ENCODE data around the gene RGS6. TPM values are rescaled to one million over a fixed set of nuclear protein-coding genes. Genes with fewer than 3 reads are reported as not detected.

RGS6 gene
- total RNA-seq, 1 donor from 2014 or later: 5.1 TPM

DNA sequence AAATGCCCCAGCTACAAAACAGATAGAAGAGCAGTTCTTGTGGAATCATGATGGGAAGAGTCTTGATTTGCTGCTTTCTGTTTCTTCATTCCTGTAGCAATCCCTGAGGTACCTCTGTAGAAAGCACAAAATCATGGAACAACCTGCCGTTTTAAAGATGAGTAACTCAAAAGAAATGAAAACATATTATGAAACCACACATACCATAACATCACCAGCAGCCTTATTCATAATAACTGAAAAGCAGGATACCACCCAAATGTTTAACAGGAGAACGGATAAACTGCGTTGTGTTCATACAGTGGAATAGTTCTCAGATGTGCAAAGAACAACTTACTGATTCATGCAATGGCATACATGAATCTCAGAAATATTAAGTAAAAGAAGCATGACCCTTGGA is 188.1 kb downstream of the RGS6 start:
- Mint-ChIP-seq H3K4me3 (ENCODE audit: low read depth) (no peak overlapping the region), H3K4me1 (ENCODE audit: low read depth) (no peaks in the 10 kb centered on the region), H3K36me3 (ENCODE audit: insufficient read depth) (no peaks in the 10 kb centered on the region), H3K27me3 (peaks cover 52% of the 10 kb centered on the region), H3K27ac (no peak overlapping the region), H3K9me3 (ENCODE audit: low read depth) (peaks cover under 1% of the 10 kb centered on the region)
- TF ChIP-seq CTCF (IDR thresholded peaks at IDR 0.05; ENCODE audit: unreplicated experiment): no peak
- DNase-seq (ENCODE audit: low spot score, unreplicated experiment): no peak

- Mint-ChIP-seq H3K9me3 (ENCODE audit: low read depth) (peaks cover 5% of the 10 kb centered on the region), H3K4me1 (ENCODE audit: low read depth) (peaks cover 3% of the 10 kb centered on the region), H3K4me3 (ENCODE audit: low read depth) (no peak overlapping the region), H3K27me3 (peaks cover 30% of the 10 kb centered on the region), H3K36me3 (ENCODE audit: insufficient read depth) (no peaks in the 10 kb centered on the region), H3K27ac (no peak overlapping the region)
- TF ChIP-seq CTCF (IDR thresholded peaks at IDR 0.05; ENCODE audit: unreplicated experiment): no peak
- no peak for DNase-seq (ENCODE audit: low spot score, unreplicated experiment)
These were observed 191.5 kb downstream of the RGS6 start for GRCh38 chr14:72123755-72124154.

- H3K9me3 Mint-ChIP-seq (ENCODE audit: low read depth): peaks cover 5% of the 10 kb centered on the region
- no peaks in the 10 kb centered on the region for H3K36me3 Mint-ChIP-seq (ENCODE audit: insufficient read depth)
- H3K4me1 Mint-ChIP-seq (ENCODE audit: low read depth): peaks cover 3% of the 10 kb centered on the region
- peaks cover 26% of the 10 kb centered on the region for H3K27me3 Mint-ChIP-seq
- DNase-seq (ENCODE audit: low spot score, unreplicated experiment): no peak
- no peak overlapping the region for H3K27ac Mint-ChIP-seq
- no peak overlapping the region for H3K4me3 Mint-ChIP-seq (ENCODE audit: low read depth)
- no peak for TF ChIP-seq CTCF (IDR thresholded peaks at IDR 0.05; ENCODE audit: unreplicated experiment)
These were observed 191.9 kb downstream of the RGS6 start for GRCh38 chr14:72124171-72124570.

- H3K36me3 Mint-ChIP-seq (ENCODE audit: insufficient read depth): peaks cover 1% of the 10 kb centered on the region
- no peak for TF ChIP-seq CTCF (IDR thresholded peaks at IDR 0.05; ENCODE audit: unreplicated experiment)
- no peak overlapping the region for H3K27ac Mint-ChIP-seq
- no peak for DNase-seq (ENCODE audit: low spot score, unreplicated experiment)
- no peak overlapping the region for H3K4me3 Mint-ChIP-seq (ENCODE audit: low read depth)
- H3K9me3 Mint-ChIP-seq (ENCODE audit: low read depth): peaks cover 8% of the 10 kb centered on the region
- peaks cover 11% of the 10 kb centered on the region for H3K27me3 Mint-ChIP-seq
- H3K4me1 Mint-ChIP-seq (ENCODE audit: low read depth): peaks cover 3% of the 10 kb centered on the region
These were observed 193.9 kb downstream of the RGS6 start for GRCh38 chr14:72126091-72126490.

GRCh38 chr14:72126561-72126960 is 194.3 kb downstream of the RGS6 start:
- no peak overlapping the region for H3K27ac Mint-ChIP-seq
- peaks cover 8% of the 10 kb centered on the region for H3K9me3 Mint-ChIP-seq (ENCODE audit: low read depth)
- H3K36me3 Mint-ChIP-seq (ENCODE audit: insufficient read depth): peaks cover 1% of the 10 kb centered on the region
- no peak for DNase-seq (ENCODE audit: low spot score, unreplicated experiment)
- TF ChIP-seq CTCF (IDR thresholded peaks at IDR 0.05; ENCODE audit: unreplicated experiment): no peak
- H3K4me1 Mint-ChIP-seq (ENCODE audit: low read depth): peaks cover 3% of the 10 kb centered on the region
- H3K4me3 Mint-ChIP-seq (ENCODE audit: low read depth): no peak overlapping the region
- peaks cover 6% of the 10 kb centered on the region for H3K27me3 Mint-ChIP-seq

All from progenitor cell of endocrine pancreas (in vitro differentiated cells).